Measurements from ENCODE around the gene ARIH2. TPM values are rescaled to one million over a fixed set of nuclear protein-coding genes. Genes with fewer than 3 reads are reported as not detected.

ARIH2 gene
- total RNA-seq, 1 experiment from 2014 or later: 143 TPM

Small RNAs within 50 kb of the gene (small RNA-seq; reads per million reads assigned to genes)
- gene MIR191 (121 to 7,429 reads per million in 2 experiments), gene MIR425 (0.39 to 34.0 reads per million in 2 experiments)

Other genes with a start within 250 kb of the ARIH2 start
- gene NCKIPSD, start 232.9 kb upstream of the ARIH2 start, total RNA-seq (2014; rRNA removed; shearing (Covaris generic)): 15.9 and 16.6 TPM in 2 replicates
- gene IP6K2, start 201.6 kb upstream of the ARIH2 start, total RNA-seq (2014; rRNA removed; shearing (Covaris generic)): 53.7 and 55.7 TPM in 2 replicates
- gene PRKAR2A, start 71.0 kb upstream of the ARIH2 start, total RNA-seq (2014; rRNA removed; shearing (Covaris generic)): 34.9 and 35.1 TPM in 2 replicates
- 21.4 and 26.5 TPM in 2 replicates for gene SLC25A20, start 20.0 kb upstream of the ARIH2 start, total RNA-seq (2014; rRNA removed; shearing (Covaris generic))
- gene P4HTM, start 71.4 kb downstream of the ARIH2 start, total RNA-seq (2014; rRNA removed; shearing (Covaris generic)): not detected in 2 replicates
- 25.7 and 27.3 TPM in 2 replicates for gene WDR6, start 88.5 kb downstream of the ARIH2 start, total RNA-seq (2014; rRNA removed; shearing (Covaris generic))
- gene DALRD3, start 99.7 kb downstream of the ARIH2 start, total RNA-seq (2014; rRNA removed; shearing (Covaris generic)): 35.6 and 41.5 TPM in 2 replicates
- gene NDUFAF3, start 103.3 kb downstream of the ARIH2 start, total RNA-seq (2014; rRNA removed; shearing (Covaris generic)): 174 and 216 TPM in 2 replicates
- gene IMPDH2, start 110.6 kb downstream of the ARIH2 start, total RNA-seq (2014; rRNA removed; shearing (Covaris generic)): 463 and 511 TPM in 2 replicates
- gene QRICH1, start 175.2 kb downstream of the ARIH2 start, total RNA-seq (2014; rRNA removed; shearing (Covaris generic)): 58.0 and 75.3 TPM in 2 replicates
- 228 and 236 TPM in 2 replicates for gene QARS1, start 185.9 kb downstream of the ARIH2 start, total RNA-seq (2014; rRNA removed; shearing (Covaris generic))
- 63.3 and 66.0 TPM in 2 replicates for gene USP19, start 202.0 kb downstream of the ARIH2 start, total RNA-seq (2014; rRNA removed; shearing (Covaris generic))
- 43.6 and 45.1 TPM in 2 replicates for gene LAMB2, start 214.2 kb downstream of the ARIH2 start, total RNA-seq (2014; rRNA removed; shearing (Covaris generic))
- 25.3 and 25.5 TPM in 2 replicates for gene CCDC71, start 247.5 kb downstream of the ARIH2 start, total RNA-seq (2014; rRNA removed; shearing (Covaris generic))

All from SK-MEL-5 (cell line).